HepG2 (cell line): ENCODE results near the gene ITGB1. TPM values are rescaled to one million over a fixed set of nuclear protein-coding genes. Genes with fewer than 3 reads are reported as not detected.
A peak's percentile ranks its signal among the peaks of the same experiment; 100 is the strongest.

Experiments used
- ATAC-seq: fragments of 200-7000 bp; cut with Tn5 transposase; 3 replicates; pipeline ENCODE4 v1.9.1; 2020; ENCODE audit warnings: mild to moderate bottlenecking, moderate library complexity
- BruUV-seq: library from RNA; stranded (reverse); fragments of 400-500 nt; replicated peaks from 2 replicates; lab custom pipeline; 2021; lab: Mats Ljungman, UMichigan
- CTCF ChIA-PET: fragments of 300-600 bp; formaldehyde crosslinking; extraction: SDS; loops from one replicate; lab custom pipeline; 2021; ENCODE audit warnings: low total read pairs, inconsistent platforms, low intra/inter-chr PET ratio; lab: Yijun Ruan, JAX
- POLR2A ChIA-PET: fragments of 350-600 bp; sonication (Branson Sonifier 250); formaldehyde crosslinking; loops from one replicate; lab custom pipeline; 2020; ENCODE audit warnings: antibody characterized with exemption, inconsistent platforms; lab: Yijun Ruan, JAX
- DNase-seq: peaks from one replicate; pipeline ENCODE4 v3.0.0-alpha.2; 2015; ENCODE audit warnings: low spot score
- FAIRE-seq: peaks from 3 replicates; lab custom pipeline; 2011; peaks lifted over from hg19 to GRCh38; lab: Jason Lieb, UNC
- H2AFZ ChIP-seq: one replicate; pipeline ENCODE4 v1.6.1; 2011; ENCODE audit warnings: low read length, inconsistent platforms
- H3K27ac ChIP-seq: fragments of 300-600 bp; 3 replicates; pipeline ENCODE4 v1.8.0; 2011; ENCODE audit warnings: mixed run types, mild to moderate bottlenecking, mixed read lengths, low read length, inconsistent platforms; ENCODE audit not compliant: insufficient read depth; ENCODE audit errors: extremely low read length
- H3K27me3 ChIP-seq, 2 experiments: fragments of 200-600 bp in 1 of 2; 2 replicates in 1 of 2; 3 replicates in 1 of 2; pipeline versions ENCODE4 v1.6.0 to v1.8.0; 2011; ENCODE audit warnings: low read length in 2 of 2, mild to moderate bottlenecking in 2 of 2, moderate library complexity in 2 of 2, inconsistent platforms in 1 of 2; ENCODE audit not compliant: insufficient read depth in 2 of 2, control insufficient read depth in 1 of 2
- H3K36me3 ChIP-seq, 2 experiments: fragments of 200-600 bp in 1 of 2; replicated peaks in 1 of 2; 2 replicates in 1 of 2; 3 replicates in 1 of 2; pipeline versions ENCODE4 v1.5.1 to v1.8.0; 2011; ENCODE audit warnings: low read length in 2 of 2, inconsistent platforms in 1 of 2; ENCODE audit not compliant: insufficient read depth in 2 of 2, control insufficient read depth in 1 of 2
- H3K4me1 ChIP-seq: 2 replicates; pipeline ENCODE4 v1.5.1; 2012; ENCODE audit warnings: low read length, inconsistent platforms; ENCODE audit not compliant: insufficient read depth
- H3K4me2 ChIP-seq: 2 replicates; pipeline ENCODE4 v1.6.0; 2011; ENCODE audit warnings: low read depth, low read length, inconsistent platforms
- H3K4me3 ChIP-seq, 3 experiments: fragments of 200-600 bp in 1 of 3; sonication (generic), shearing (Covaris generic) in 1 of 3; replicated peaks in 1 of 3; 2 replicates each; pipeline ENCODE4 v1.5.1; 2011 to 2016; ENCODE audit warnings: low read length in 3 of 3, inconsistent platforms in 2 of 3, low read depth in 2 of 3, mild to moderate bottlenecking in 2 of 3, control low read depth in 1 of 3, mixed read lengths in 1 of 3; ENCODE audit not compliant: insufficient read depth in 1 of 3
- H3K79me2 ChIP-seq: one replicate; pipeline ENCODE4 v1.6.1; 2011; ENCODE audit warnings: low read length, inconsistent platforms; ENCODE audit not compliant: insufficient read depth
- H3K9ac ChIP-seq: 2 replicates; pipeline ENCODE4 v1.6.0; 2011; ENCODE audit warnings: mild to moderate bottlenecking, low read depth, low read length, inconsistent platforms; ENCODE audit not compliant: insufficient read depth
- H3K9me3 ChIP-seq: 2 replicates; pipeline ENCODE4 v1.5.1; 2012; ENCODE audit warnings: mild to moderate bottlenecking, low read length
- H4K20me1 ChIP-seq: 2 replicates; pipeline ENCODE4 v1.6.0; 2011; ENCODE audit warnings: inconsistent platforms, mild to moderate bottlenecking, low read length, moderate library complexity; ENCODE audit not compliant: insufficient read depth
- CHCHD3 ChIP-seq: sonication (generic); formaldehyde crosslinking; IDR thresholded peaks from 2 replicates; pipeline ENCODE4 v1.8.0; 2022; ENCODE audit warnings: mild to moderate bottlenecking, missing genetic modification reagents, moderate library complexity
- MEIS2 ChIP-seq: sonication (generic); formaldehyde crosslinking; IDR thresholded peaks from 2 replicates; pipeline ENCODE4 v1.9.0; 2021; ENCODE audit warnings: mild to moderate bottlenecking, missing genetic modification reagents
- SIX4 ChIP-seq: sonication (generic); formaldehyde crosslinking; IDR thresholded peaks from 2 replicates; pipeline ENCODE4 v1.4.0; 2020; ENCODE audit warnings: missing genetic modification reagents
- SOX5 ChIP-seq: IDR thresholded peaks from 2 replicates; pipeline ENCODE4 v1.6.1; 2016; ENCODE audit warnings: borderline replicate concordance
- TCF7 ChIP-seq: sonication (generic); IDR thresholded peaks from 2 replicates; pipeline ENCODE4 v1.6.1; 2016; ENCODE audit warnings: antibody characterized with exemption, low read depth
- THAP8 ChIP-seq: sonication (generic); formaldehyde crosslinking; IDR thresholded peaks from 2 replicates; pipeline ENCODE4 v1.5.1; 2020; ENCODE audit warnings: missing genetic modification reagents, mild to moderate bottlenecking, borderline replicate concordance
- ZBTB21 ChIP-seq: sonication (generic); formaldehyde crosslinking; IDR thresholded peaks from 2 replicates; pipeline ENCODE4 v1.4.0; 2020; ENCODE audit warnings: missing genetic modification reagents
- ZIK1 ChIP-seq: sonication (generic); formaldehyde crosslinking; IDR thresholded peaks from 2 replicates; pipeline ENCODE4 v1.5.0; 2020; ENCODE audit warnings: mild to moderate bottlenecking, low read depth, missing genetic modification reagents, borderline replicate concordance
- ZMAT3 ChIP-seq: sonication (generic); formaldehyde crosslinking; conservative IDR thresholded peaks from 2 replicates; pipeline ENCODE4 v1.7.0; 2021; ENCODE audit warnings: missing genetic modification reagents
- ZNF619 ChIP-seq: sonication (generic); formaldehyde crosslinking; IDR thresholded peaks from 2 replicates; pipeline ENCODE4 v1.4.0; 2020; ENCODE audit warnings: mild to moderate bottlenecking, missing genetic modification reagents
- ZNF687 ChIP-seq: sonication (generic); formaldehyde crosslinking; IDR thresholded peaks from 2 replicates; pipeline ENCODE4 v1.5.1; 2020; ENCODE audit warnings: mild to moderate bottlenecking, missing genetic modification reagents, moderate library complexity
- WGBS: methylation state at CpG from one replicate; pipeline ENCODE4 v1.1.6; 2017; ENCODE audit warnings: low lambda C conversion rate; 5-methylcytosine and 5-hydroxymethylcytosine counted together
- in situ Hi-C: cut with HindIII; loops from 2 replicates; pipeline ENCODE4 v1.10.0; 2017; ENCODE audit warnings: low pct_unique_long_range_greater_than_20kb; ENCODE audit not compliant: extremely low pct_ligation_motif_present
- intact Hi-C: fragments of 100-400 bp; cut with micrococcal nuclease; formaldehyde crosslinking; loops from one replicate; pipeline ENCODE4 v1.10.0; 2022; ENCODE audit not compliant: unreplicated experiment
- polyA plus RNA-seq, 8 experiments: library from polyadenylated mRNA; depleted of rRNA in 3 of 8; stranded (reverse) in 7 of 8; unstranded in 1 of 8; fragments of >200 nt; fragmentation: Illumina TruSeq in 4 of 8; extraction: Trizol in 4 of 8; gene quantifications; 2 replicates each; pipeline versions ENCODE4 v1.2.1 to v1.2.3, GENCODE V29; 2011 to 2016; ENCODE audit warnings: low read depth in 4 of 8, missing spikeins in 1 of 8, mixed read lengths in 1 of 8; ENCODE audit not compliant: insufficient read depth in 1 of 8
- total RNA-seq, 5 experiments: library from RNA; depleted of rRNA; stranded (reverse); fragments of >200 nt; fragmentation: Illumina TruSeq; extraction: Trizol; gene quantifications; 2 replicates each; pipeline ENCODE4 v1.2.3, GENCODE V29; 2016; ENCODE audit warnings: low read depth in 1 of 5
- TF ChIP-seq, protein P1 (sequence below): sonication (generic); formaldehyde crosslinking; IDR thresholded peaks from 2 replicates; pipeline ENCODE4 v1.4.0; 2020; ENCODE audit warnings: missing genetic modification reagents

The ITGB1 gene
- total and polyA plus RNA-seq, 2 of the 13 experiments (the other 11 are each of a cell fraction or from before 2014, with no cell fraction given): 190 to 204 TPM

- TF ChIP-seq TCF7 (peak; percentile 21; the same call in 1 of the 2 replicates), SIX4 (CRISPR knock-in tag) (peak; percentile 27; the same call in 1 of the 2 replicates), ZNF687 (CRISPR knock-in tag) (peak; percentile 100)
Observed at GRCh38 chr10:32943854-32944661, 14.0 kb downstream of the ITGB1 start (continued).

- peaks cover 0 to 1% of the 10 kb centered on the region in 2 experiments; a peak in 1 of 5 replicates for H3K36me3 ChIP-seq
- peaks cover 58% of the 10 kb centered on the region for H4K20me1 ChIP-seq
- BruUV-seq: no TSS peak
- peak overlapping the region; percentile 87 for H3K4me2 ChIP-seq
- ChIA-PET CTCF (no interaction called here), POLR2A (interaction anchor here (1.2 to 2.8 kb wide), 5 partner anchors 11 to 63 kb away, joined by 3 to 18 read pairs (median 12); partner anchors contain the start of gene ITGB1)
- no peak for FAIRE-seq
- peak overlapping the region; percentile 68 for H3K9ac ChIP-seq
- DNase-seq: no peak
- H2AFZ ChIP-seq: no peak overlapping the region
- H3K27me3 ChIP-seq: no peaks in the 10 kb centered on the region
- H3K4me1 ChIP-seq: peaks cover 98% of the 10 kb centered on the region
- WGBS: 86% methylated on average over 2 of the region's 2 CpGs
- H3K27ac ChIP-seq: peak overlapping the region; percentile 67
- intact Hi-C loops: loop anchor here (5.0 kb wide), 1 partner anchor 39 kb away; no protein-coding TSS in a partner anchor
- H3K4me3 ChIP-seq: peak overlapping the region in 1 of 3 experiments; percentile 68; a peak in 1 of 6 replicates
- no peaks in the 10 kb centered on the region for H3K9me3 ChIP-seq
- in situ Hi-C loops: no loop called here
- peaks cover 94% of the 10 kb centered on the region for H3K79me2 ChIP-seq
- no peak for ATAC-seq
- TF ChIP-seq MEIS2 (CRISPR knock-in tag) (no peak), ZIK1 (no peak), THAP8 (no peak), SOX5 (CRISPR knock-in tag) (no peak), ZNF619 (no peak), ZMAT3 (CRISPR knock-in tag) (no peak), ZBTB21 (CRISPR knock-in tag) (no peak), CHCHD3 (CRISPR knock-in tag) (no peak)
- TF ChIP-seq, protein P1, sequence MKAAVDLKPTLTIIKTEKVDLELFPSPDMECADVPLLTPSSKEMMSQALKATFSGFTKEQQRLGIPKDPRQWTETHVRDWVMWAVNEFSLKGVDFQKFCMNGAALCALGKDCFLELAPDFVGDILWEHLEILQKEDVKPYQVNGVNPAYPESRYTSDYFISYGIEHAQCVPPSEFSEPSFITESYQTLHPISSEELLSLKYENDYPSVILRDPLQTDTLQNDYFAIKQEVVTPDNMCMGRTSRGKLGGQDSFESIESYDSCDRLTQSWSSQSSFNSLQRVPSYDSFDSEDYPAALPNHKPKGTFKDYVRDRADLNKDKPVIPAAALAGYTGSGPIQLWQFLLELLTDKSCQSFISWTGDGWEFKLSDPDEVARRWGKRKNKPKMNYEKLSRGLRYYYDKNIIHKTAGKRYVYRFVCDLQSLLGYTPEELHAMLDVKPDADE (CRISPR knock-in tag): no peak
Observed at GRCh38 chr10:32943395-32943794, 14.6 kb downstream of the ITGB1 start.
